Left lung (tissue), 10 donors: ENCODE data around the gene BMP2K. TPM values are rescaled to one million over a fixed set of nuclear protein-coding genes. Genes with fewer than 3 reads are reported as not detected.

Source experiments
- ATAC-seq: fragments of 200-7000 bp; cut with Tn5 transposase; one replicate; pipeline ENCODE4 v1.9.1; 2020; ENCODE audit warnings: moderate library complexity
- DNase-seq, 4 donors: peaks; one replicate each; pipeline ENCODE4 v3.0.0-alpha.2; 2013 to 2020
- H3K27ac ChIP-seq, 2 donors: fragments of 200-600 bp; sonication (generic) in 1 of 2; one replicate each; pipeline versions ENCODE4 v1.5.0 to v1.8.0; 2020 to 2021
- H3K27me3 ChIP-seq, 2 donors: fragments of 200-600 bp; sonication (generic) in 1 of 2; one replicate each; pipeline versions ENCODE4 v1.5.0 to v1.8.0; 2020 to 2021
- H3K36me3 ChIP-seq, 2 donors: fragments of 200-600 bp; sonication (generic) in 1 of 2; one replicate each; pipeline versions ENCODE4 v1.5.0 to v1.8.0; 2020 to 2021
- H3K4me1 ChIP-seq, 2 donors: fragments of 200-600 bp; one replicate each; pipeline ENCODE4 v1.8.0; 2021
- H3K4me3 ChIP-seq, 2 donors: fragments of 200-600 bp; sonication (generic) in 1 of 2; one replicate each; pipeline versions ENCODE4 v1.5.0 to v1.8.0; 2020 to 2021; ENCODE audit warnings: mild to moderate bottlenecking in 1 of 2
- H3K9me3 ChIP-seq, 2 donors: fragments of 200-600 bp; sonication (generic) in 1 of 2; one replicate each; pipeline versions ENCODE4 v1.5.0 to v1.8.0; 2020 to 2021
- CTCF ChIP-seq, 2 donors: fragments of 200-600 bp; sonication (generic) in 1 of 2; IDR thresholded peaks; one replicate each; pipeline versions ENCODE4 v1.5.0 to v1.8.0; 2021; ENCODE audit warnings: antibody characterized with exemption in 2 of 2
- intact Hi-C, 2 donors: fragments of 100-400 bp; cut with DNase I; formaldehyde crosslinking; loops; one replicate each; pipeline versions ENCODE4 v1.11.2 to v1.14.2; 2022
- polyA plus RNA-seq, 6 donors: library from polyadenylated mRNA; unstranded; fragments of 120-200 nt; gene quantifications; one replicate each; pipeline ENCODE4 v1.2.1, GENCODE V29; 2013; ENCODE audit not compliant: insufficient read length in 6 of 6
- total RNA-seq, 2 donors: library from RNA; stranded (reverse); fragmentation: NEBNext Ultra II Directional; extraction: Animal tissue kit (Norgen Biotek cat#: 25700); gene quantifications; one replicate each; pipeline ENCODE4 v1.2.1, GENCODE V29; 2021
- donor health status: DM: no; HTN: yes; CAD: no.
- donor health status: DM: no; HTN: no; CAD: no.

The BMP2K gene
- total and polyA plus RNA-seq, 8 donors, result 23.2 to 67.0 (median 27.1) TPM

- Histone ChIP-seq H3K4me3 (no peak overlapping the region), H3K36me3 (no peaks in the 10 kb centered on the region), H3K9me3 (no peaks in the 10 kb centered on the region), H3K4me1 (no peaks in the 10 kb centered on the region), H3K27ac (no peak overlapping the region), H3K27me3 (no peaks in the 10 kb centered on the region)
- intact Hi-C loops, result no loop called here
- DNase-seq (no peak), ATAC-seq (no peak)
- no peak for TF ChIP-seq CTCF (IDR thresholded peaks at IDR 0.05)
These were observed 9.5 kb upstream of the BMP2K start for GRCh38 chr4:78766650-78767049.

GRCh38 chr4:78767350-78767749 is 8.8 kb upstream of the BMP2K start:
- Histone ChIP-seq H3K4me3 (no peak overlapping the region), H3K9me3 (no peaks in the 10 kb centered on the region), H3K27me3 (no peaks in the 10 kb centered on the region), H3K4me1 (no peaks in the 10 kb centered on the region), H3K27ac (no peak overlapping the region), H3K36me3 (no peaks in the 10 kb centered on the region)
- ATAC-seq (no peak), DNase-seq (no peak)
- intact Hi-C loops, result no loop called here
- no peak for TF ChIP-seq CTCF (IDR thresholded peaks at IDR 0.05)

GRCh38 chr4:78768452-78769180 is 7.5 kb upstream of the BMP2K start:
- no peaks in the 10 kb centered on the region for H3K4me1 ChIP-seq
- no peak for ATAC-seq
- peak in 1 of 4 donors; percentile 49 for DNase-seq
- intact Hi-C loops, result no loop called here
- no peak for TF ChIP-seq CTCF (IDR thresholded peaks at IDR 0.05)
- no peak overlapping the region for H3K27ac ChIP-seq
- H3K9me3 ChIP-seq, result no peaks in the 10 kb centered on the region
- no peaks in the 10 kb centered on the region for H3K36me3 ChIP-seq
- H3K27me3 ChIP-seq, result no peaks in the 10 kb centered on the region
- no peak overlapping the region for H3K4me3 ChIP-seq

GRCh38 chr4:78770091-78770642 is 6.0 kb upstream of the BMP2K start:
- intact Hi-C loops, result loop anchor here in 1 of 2 donors (10.0 kb wide), 1 partner anchor 125 kb away; no protein-coding TSS in a partner anchor
- no peak for DNase-seq
- ATAC-seq, result no peak
- TF ChIP-seq CTCF (IDR thresholded peaks at IDR 0.05), result no peak
- H3K27ac ChIP-seq, result no peak overlapping the region
- H3K4me1 ChIP-seq, result peaks cover 0 to 11% of the 10 kb centered on the region in 2 donors
- no peaks in the 10 kb centered on the region for H3K27me3 ChIP-seq
- no peaks in the 10 kb centered on the region for H3K36me3 ChIP-seq
- no peak overlapping the region for H3K4me3 ChIP-seq
- no peaks in the 10 kb centered on the region for H3K9me3 ChIP-seq

- no peak for TF ChIP-seq CTCF (IDR thresholded peaks at IDR 0.05)
- H3K27ac ChIP-seq, result no peak overlapping the region
- H3K9me3 ChIP-seq, result no peaks in the 10 kb centered on the region
- H3K36me3 ChIP-seq, result no peaks in the 10 kb centered on the region
- no peak overlapping the region for H3K4me3 ChIP-seq
- peaks cover 0 to 20% of the 10 kb centered on the region in 2 donors for H3K4me1 ChIP-seq
- ATAC-seq, result no peak
- intact Hi-C loops, result loop anchor here in 1 of 2 donors (10.0 kb wide), 1 partner anchor 128 kb away; no protein-coding TSS in a partner anchor
- no peak for DNase-seq
- no peaks in the 10 kb centered on the region for H3K27me3 ChIP-seq
These were observed 3.5 kb upstream of the BMP2K start for GRCh38 chr4:78772526-78773091.
